Measurements from ENCODE around the gene KICS2.

DNA sequence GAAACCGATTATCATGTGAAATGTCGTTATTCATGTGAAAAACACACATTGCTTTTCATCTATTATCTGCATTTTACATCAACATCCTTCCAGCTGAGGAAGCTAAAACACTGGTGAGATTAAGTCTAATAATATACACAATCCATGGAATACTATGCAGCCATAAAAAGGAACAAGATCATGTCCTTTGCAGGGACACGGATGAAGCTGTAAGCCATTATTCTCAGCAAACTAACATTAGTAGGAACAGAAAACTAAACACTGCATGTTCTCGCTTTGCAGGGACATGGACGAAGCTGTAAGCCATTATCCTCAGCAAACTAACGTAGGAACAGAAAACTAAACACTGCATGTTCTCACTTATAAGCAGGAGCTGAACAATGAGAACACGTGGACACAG lies 18.3 kb downstream of the KICS2 start:
- TF ChIP-seq, protein P1, sequence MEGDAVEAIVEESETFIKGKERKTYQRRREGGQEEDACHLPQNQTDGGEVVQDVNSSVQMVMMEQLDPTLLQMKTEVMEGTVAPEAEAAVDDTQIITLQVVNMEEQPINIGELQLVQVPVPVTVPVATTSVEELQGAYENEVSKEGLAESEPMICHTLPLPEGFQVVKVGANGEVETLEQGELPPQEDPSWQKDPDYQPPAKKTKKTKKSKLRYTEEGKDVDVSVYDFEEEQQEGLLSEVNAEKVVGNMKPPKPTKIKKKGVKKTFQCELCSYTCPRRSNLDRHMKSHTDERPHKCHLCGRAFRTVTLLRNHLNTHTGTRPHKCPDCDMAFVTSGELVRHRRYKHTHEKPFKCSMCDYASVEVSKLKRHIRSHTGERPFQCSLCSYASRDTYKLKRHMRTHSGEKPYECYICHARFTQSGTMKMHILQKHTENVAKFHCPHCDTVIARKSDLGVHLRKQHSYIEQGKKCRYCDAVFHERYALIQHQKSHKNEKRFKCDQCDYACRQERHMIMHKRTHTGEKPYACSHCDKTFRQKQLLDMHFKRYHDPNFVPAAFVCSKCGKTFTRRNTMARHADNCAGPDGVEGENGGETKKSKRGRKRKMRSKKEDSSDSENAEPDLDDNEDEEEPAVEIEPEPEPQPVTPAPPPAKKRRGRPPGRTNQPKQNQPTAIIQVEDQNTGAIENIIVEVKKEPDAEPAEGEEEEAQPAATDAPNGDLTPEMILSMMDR (IDR thresholded peaks at IDR 0.05), result no peak
- TF ChIP-seq POLR2AphosphoS5 (IDR thresholded peaks at IDR 0.05) (no peak), EP300 (IDR thresholded peaks at IDR 0.05) (no peak)
